Spinal cord (tissue), 10 donors: Measurements from ENCODE around the gene ZNF485. TPM values are rescaled to one million over a fixed set of nuclear protein-coding genes. Genes with fewer than 3 reads are reported as not detected.
"Not testable (repeated sequence)": the region's sequence is repeated elsewhere in the genome, so short reads cannot be mapped to it uniquely, and the experiment has no call there.

Experiments
- DNase-seq, 6 donors: peaks; one replicate each; pipeline versions ENCODE4 v3.0.0 to v3.0.0-alpha.2; 2013 to 2015; ENCODE audit warnings: low spot score in 6 of 6, low read depth in 4 of 6
- H3K27ac ChIP-seq: one replicate; pipeline ENCODE4 v1.5.1; 2013; ENCODE audit warnings: low read depth, low read length, control low read depth
- H3K27me3 ChIP-seq: one replicate; pipeline ENCODE4 v1.6.1; 2013; ENCODE audit warnings: low read length; ENCODE audit not compliant: control insufficient read depth, insufficient read depth
- H3K36me3 ChIP-seq: one replicate; pipeline ENCODE4 v1.6.1; 2013; ENCODE audit warnings: low read length; ENCODE audit not compliant: control insufficient read depth, insufficient read depth
- H3K4me1 ChIP-seq: one replicate; pipeline ENCODE4 v1.6.1; 2013; ENCODE audit warnings: low read length; ENCODE audit not compliant: control insufficient read depth, insufficient read depth
- H3K4me3 ChIP-seq: one replicate; pipeline ENCODE4 v1.5.1; 2013; ENCODE audit warnings: low read depth, low read length, control low read depth
- H3K9me3 ChIP-seq: one replicate; pipeline ENCODE4 v1.6.1; 2013; ENCODE audit warnings: low read length; ENCODE audit not compliant: control insufficient read depth, insufficient read depth
- WGBS: methylation state at CpG from one replicate; pipeline ENCODE4 v1.1.5; 2013; ENCODE audit warnings: missing lambda C conversion rate; ENCODE audit not compliant: insufficient coverage; 5-methylcytosine and 5-hydroxymethylcytosine counted together
- polyA plus RNA-seq, 2 donors: library from polyadenylated mRNA; unstranded; fragments of 120-200 nt; gene quantifications; one replicate each; pipeline ENCODE4 v1.2.1, GENCODE V29; 2013; ENCODE audit not compliant: insufficient read length in 2 of 2
- total RNA-seq, 2 donors: library from RNA; depleted of rRNA in 1 of 2; stranded (reverse); fragments of 120-200 nt in 1 of 2; fragments of >200 nt in 1 of 2; gene quantifications; one replicate each; pipeline versions ENCODE4 v1.2.3 to v1.2.4, GENCODE V29; 2013 to 2014
- donor health status: healthy.

Gene ZNF485
- total and polyA plus RNA-seq, 4 donors = 4.0 to 5.6 (median 4.9) TPM

- DNase-seq = no peak
- Histone ChIP-seq H3K36me3 (no peaks in the 10 kb centered on the region), H3K4me3 (no peak overlapping the region), H3K9me3 (peaks cover 1% of the 10 kb centered on the region), H3K27ac (no peak overlapping the region), H3K27me3 (no peaks in the 10 kb centered on the region), H3K4me1 (no peaks in the 10 kb centered on the region)
- WGBS = 53% methylated on average over 1 of the region's 1 CpG
Observed at GRCh38 chr10:43627942-43628341, 21.7 kb downstream of the ZNF485 start.

- no peak for DNase-seq
- Histone ChIP-seq H3K4me1 (no peaks in the 10 kb centered on the region), H3K9me3 (peaks cover 1% of the 10 kb centered on the region), H3K36me3 (no peaks in the 10 kb centered on the region), H3K4me3 (no peak overlapping the region), H3K27me3 (no peaks in the 10 kb centered on the region), H3K27ac (no peak overlapping the region)
- WGBS = 33% methylated on average over 1 of the region's 4 CpGs
Observed at GRCh38 chr10:43628956-43629355, 22.7 kb downstream of the ZNF485 start.

DNA sequence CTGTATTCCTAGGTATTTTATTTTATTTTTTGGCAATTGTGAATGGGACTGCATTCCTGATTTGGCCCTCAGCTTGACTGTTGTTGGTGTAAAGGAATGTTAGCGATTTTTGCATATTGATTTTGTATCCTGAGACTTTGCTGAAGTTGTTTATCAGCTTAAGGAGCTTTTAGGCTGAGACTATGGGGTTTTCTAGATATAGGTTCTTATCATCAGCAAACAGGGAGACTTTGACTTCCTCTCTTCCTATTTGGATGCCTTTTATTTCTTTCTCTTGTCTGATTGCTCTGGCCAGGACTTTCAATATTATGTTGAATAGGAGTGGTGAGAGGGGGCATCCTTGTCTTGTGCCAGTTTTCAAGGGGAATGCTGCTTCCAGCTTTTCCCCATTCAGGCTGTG lies 29.6 kb downstream of the ZNF485 start:
- H3K27ac ChIP-seq, DNase-seq, H3K27me3 ChIP-seq, H3K4me3 ChIP-seq, H3K9me3 ChIP-seq, H3K4me1 ChIP-seq, H3K36me3 ChIP-seq: not testable (repeated sequence)
- WGBS = 75% methylated on average over 1 of the region's 1 CpG

GRCh38 chr10:43640603-43641002 lies 34.4 kb downstream of the ZNF485 start:
- Histone ChIP-seq H3K36me3 (peaks cover 19% of the 10 kb centered on the region), H3K9me3 (peaks cover 25% of the 10 kb centered on the region)

DNA sequence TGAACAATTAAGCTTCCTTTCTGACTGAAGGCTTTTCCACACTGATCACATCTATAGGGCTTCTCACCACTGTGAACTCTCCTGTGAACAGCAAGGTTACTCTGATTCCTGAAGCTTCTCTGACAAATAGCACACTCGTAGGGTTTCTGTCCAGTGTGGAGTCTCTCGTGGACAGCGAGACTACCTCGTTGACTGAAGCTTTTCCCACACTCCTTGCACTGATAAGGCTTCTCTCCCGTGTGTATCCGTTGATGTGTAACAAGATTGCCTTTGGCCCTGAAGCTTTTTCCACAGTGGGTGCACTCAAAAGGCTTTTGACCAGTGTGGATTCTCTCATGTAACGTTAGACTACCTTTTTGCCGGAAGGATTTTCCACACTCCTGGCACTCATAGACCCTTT lies 38.0 kb downstream of the ZNF485 start:
- Histone ChIP-seq H3K36me3 (peaks cover 25% of the 10 kb centered on the region), H3K4me3 (no peak overlapping the region)

More at GRCh38 chr10:43640603-43641002, 34.4 kb downstream of the ZNF485 start:
- Histone ChIP-seq H3K27me3 (no peaks in the 10 kb centered on the region), H3K27ac (no peak overlapping the region), H3K4me3 (no peak overlapping the region), H3K4me1 (no peaks in the 10 kb centered on the region)
- no peak for DNase-seq

GRCh38 chr10:43645866-43646265 lies 39.6 kb downstream of the ZNF485 start:
- Histone ChIP-seq H3K9me3 (peaks cover 26% of the 10 kb centered on the region), H3K4me1 (peaks cover 18% of the 10 kb centered on the region), H3K36me3 (peaks cover 25% of the 10 kb centered on the region), H3K27ac (no peak overlapping the region), H3K4me3 (no peak overlapping the region), H3K27me3 (no peaks in the 10 kb centered on the region)
- WGBS = 100% methylated on average over 2 of the region's 4 CpGs
- no peak for DNase-seq

More for the DNA sequence above, 38.0 kb downstream of the ZNF485 start:
- H3K4me1 ChIP-seq = peaks cover 11% of the 10 kb centered on the region
- H3K27me3 ChIP-seq = no peaks in the 10 kb centered on the region
- H3K27ac ChIP-seq = no peak overlapping the region
- 100% methylated on average over 8 of the region's 8 CpGs for WGBS
- no peak for DNase-seq
- H3K9me3 ChIP-seq = peaks cover 26% of the 10 kb centered on the region

- no peak for DNase-seq
- H3K27me3 ChIP-seq = no peaks in the 10 kb centered on the region
- H3K9me3 ChIP-seq = peaks cover 26% of the 10 kb centered on the region
- WGBS = no CpG with 5 or more reads among the region's 6 CpGs
- H3K36me3 ChIP-seq = peaks cover 25% of the 10 kb centered on the region
- no peak overlapping the region for H3K27ac ChIP-seq
- peaks cover 18% of the 10 kb centered on the region for H3K4me1 ChIP-seq
- peak overlapping the region; percentile 72 for H3K4me3 ChIP-seq
Observed at GRCh38 chr10:43647576-43647975, 41.3 kb downstream of the ZNF485 start.

DNA sequence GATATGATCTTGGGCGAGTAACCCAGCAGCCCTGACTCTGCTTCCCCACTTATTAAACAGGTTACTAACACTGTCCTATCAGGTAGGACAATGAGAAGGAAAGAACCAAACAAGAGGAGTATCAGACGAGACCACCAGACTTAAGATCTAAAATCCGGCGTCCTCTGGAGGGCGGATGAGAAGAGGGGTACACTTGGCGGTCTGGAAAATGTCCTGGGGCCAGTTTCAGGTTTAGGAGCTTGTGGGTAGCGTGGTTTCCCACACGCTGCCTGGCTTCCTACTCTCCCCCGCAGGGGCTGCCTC lies 41.8 kb downstream of the ZNF485 start:
- peaks cover 18% of the 10 kb centered on the region for H3K4me1 ChIP-seq
- H3K9me3 ChIP-seq = peaks cover 26% of the 10 kb centered on the region
- WGBS = 25% methylated on average over 7 of the region's 9 CpGs
- no peaks in the 10 kb centered on the region for H3K27me3 ChIP-seq
- peak in 1 of 6 donors; percentile 63 for DNase-seq
- peaks cover 25% of the 10 kb centered on the region for H3K36me3 ChIP-seq
- H3K27ac ChIP-seq = peak overlapping the region; percentile 11
- peak overlapping the region; percentile 72 for H3K4me3 ChIP-seq

GRCh38 chr10:43648398-43649184 lies 42.4 kb downstream of the ZNF485 start, which contains the start of gene ZNF32:
Gene ZNF32, minus strand, starts transcription at chr10:43648881. Its CDS starts 2,748 bp downstream, at chr10:43646133.
- Histone ChIP-seq H3K4me3 (peak within 1 kb of the TSS; percentile 72), H3K36me3 (peaks cover 25% of the 10 kb centered on the region), H3K9me3 (peaks cover 24% of the 10 kb centered on the region), H3K27ac (peak within 1 kb of the TSS; percentile 78), H3K4me1 (peaks cover 18% of the 10 kb centered on the region), H3K27me3 (no peaks in the 10 kb centered on the region)
- peak; percentile 69 to 96 (median 82) for DNase-seq
- under 1% methylated on average over 90 of the region's 90 CpGs for WGBS

DNA sequence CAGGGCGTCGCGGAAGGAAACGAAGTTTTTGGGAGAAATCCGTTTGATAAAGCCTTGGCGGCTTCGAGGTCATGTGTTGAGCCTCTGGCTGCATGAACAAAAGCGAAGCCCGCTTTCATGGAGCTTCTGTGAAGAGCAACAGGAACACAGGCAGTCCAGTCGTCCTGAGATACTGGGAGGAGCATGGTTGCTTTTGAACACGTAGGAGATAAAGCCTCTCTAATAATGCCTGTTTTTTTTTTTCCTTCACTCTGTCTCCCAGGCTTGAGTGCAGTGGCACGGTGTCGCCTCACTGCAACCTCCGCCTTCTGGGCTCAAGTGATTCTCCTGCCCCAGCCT lies 42.9 kb downstream of the ZNF485 start:
- Histone ChIP-seq H3K4me1 (peaks cover 18% of the 10 kb centered on the region), H3K27me3 (no peaks in the 10 kb centered on the region), H3K4me3 (peak overlapping the region; percentile 72), H3K27ac (peak overlapping the region; percentile 78), H3K36me3 (peaks cover 21% of the 10 kb centered on the region), H3K9me3 (peaks cover 19% of the 10 kb centered on the region)
- DNase-seq = peak in 2 of 6 donors; percentile 24 to 68
- WGBS = 2% methylated on average over 9 of the region's 14 CpGs
